Central memory CD8-positive, alpha-beta T cell (primary cell): ENCODE results near the gene CDAN1.
"Not testable (repeated sequence)": the region's sequence is repeated elsewhere in the genome, so short reads cannot be mapped to it uniquely, and the experiment has no call there.

Source experiments
- ATAC-seq: fragments of 150-1000 bp; cut with Tn5 transposase; replicated peaks from 2 replicates; pipeline ENCODE4 v1.10.0; 2022; ENCODE audit warnings: mild to moderate bottlenecking, moderate FRiP score, moderate number of reproducible peaks; ENCODE audit not compliant: poor library complexity, severe bottlenecking; ENCODE audit errors: extremely low read depth
- DNase-seq, 2 donors: peaks; one replicate each; pipeline ENCODE4 v3.0.0; 2021; ENCODE audit warnings: low spot score in 2 of 2
- H3K27ac Mint-ChIP-seq: one replicate; pipeline ENCODE4 v1.8.0; 2022; ENCODE audit warnings: low read depth, mild to moderate bottlenecking, moderate library complexity, mixed read lengths
- H3K27me3 Mint-ChIP-seq: one replicate; pipeline ENCODE4 v1.8.0; 2022; ENCODE audit warnings: mixed read lengths
- H3K36me3 Mint-ChIP-seq: one replicate; pipeline ENCODE4 v1.8.0; 2022; ENCODE audit warnings: mild to moderate bottlenecking, moderate library complexity, mixed read lengths; ENCODE audit not compliant: insufficient read depth
- H3K4me1 Mint-ChIP-seq: one replicate; pipeline ENCODE4 v1.8.0; 2022; ENCODE audit warnings: mixed read lengths
- H3K4me3 Mint-ChIP-seq: one replicate; pipeline ENCODE4 v1.8.0; 2022; ENCODE audit warnings: mild to moderate bottlenecking, moderate library complexity, mixed read lengths
- H3K9me3 Mint-ChIP-seq: one replicate; pipeline ENCODE4 v1.8.0; 2022; ENCODE audit warnings: mixed read lengths

Gene CDAN1

GRCh38 chr15:42736793-42737528 lies at the start of gene CDAN1:
Gene CDAN1, minus strand, starts transcription at chr15:42737128. Its CDS starts 26 bp downstream, at chr15:42737102.
- Mint-ChIP-seq H3K27ac (peak within 1 kb of the TSS; percentile 87), H3K27me3 (no peaks in the 10 kb centered on the region), H3K4me3 (peak within 1 kb of the TSS; percentile 77), H3K4me1 (peaks cover 17% of the 10 kb centered on the region), H3K36me3 (peaks cover 12% of the 10 kb centered on the region), H3K9me3 (no peaks in the 10 kb centered on the region)
- DNase-seq: peak; percentile 80 to 84
- ATAC-seq: peak; percentile 91

GRCh38 chr15:42785569-42785968 lies 48.6 kb upstream of the CDAN1 start:
- no peaks in the 10 kb centered on the region for H3K4me1 Mint-ChIP-seq
- no peak for ATAC-seq
- peaks cover 12% of the 10 kb centered on the region for H3K36me3 Mint-ChIP-seq
- no peak overlapping the region for H3K4me3 Mint-ChIP-seq
- no peaks in the 10 kb centered on the region for H3K9me3 Mint-ChIP-seq
- no peak overlapping the region for H3K27ac Mint-ChIP-seq
- no peaks in the 10 kb centered on the region for H3K27me3 Mint-ChIP-seq
- DNase-seq: no peak

- DNase-seq: no peak
- H3K27ac Mint-ChIP-seq: no peak overlapping the region
- H3K4me3 Mint-ChIP-seq: no peak overlapping the region
- no peak for ATAC-seq
- H3K4me1 Mint-ChIP-seq: no peaks in the 10 kb centered on the region
- no peaks in the 10 kb centered on the region for H3K27me3 Mint-ChIP-seq
- no peaks in the 10 kb centered on the region for H3K9me3 Mint-ChIP-seq
- peaks cover 9% of the 10 kb centered on the region for H3K36me3 Mint-ChIP-seq
Observed at GRCh38 chr15:42784705-42785104, 47.8 kb upstream of the CDAN1 start.

- no peak overlapping the region for H3K4me3 Mint-ChIP-seq
- H3K27me3 Mint-ChIP-seq: no peaks in the 10 kb centered on the region
- H3K4me1 Mint-ChIP-seq: no peaks in the 10 kb centered on the region
- ATAC-seq (no peak), DNase-seq (no peak)
- H3K9me3 Mint-ChIP-seq: no peaks in the 10 kb centered on the region
- H3K27ac Mint-ChIP-seq: no peak overlapping the region
- peaks cover 9% of the 10 kb centered on the region for H3K36me3 Mint-ChIP-seq
Observed at GRCh38 chr15:42782716-42783115, 45.8 kb upstream of the CDAN1 start.

GRCh38 chr15:42775416-42775815 lies 38.5 kb upstream of the CDAN1 start:
- Mint-ChIP-seq H3K27ac (no peak overlapping the region), H3K4me3 (no peak overlapping the region), H3K9me3 (no peaks in the 10 kb centered on the region), H3K4me1 (no peaks in the 10 kb centered on the region), H3K27me3 (no peaks in the 10 kb centered on the region), H3K36me3 (peaks cover 19% of the 10 kb centered on the region)
- ATAC-seq (no peak), DNase-seq (no peak)

- DNase-seq: no peak
- H3K36me3 Mint-ChIP-seq: peaks cover 20% of the 10 kb centered on the region
- H3K4me1 Mint-ChIP-seq: no peaks in the 10 kb centered on the region
Observed at GRCh38 chr15:42772901-42773300, 36.0 kb upstream of the CDAN1 start.

GRCh38 chr15:42772144-42772543 lies 35.2 kb upstream of the CDAN1 start:
- peaks cover 18% of the 10 kb centered on the region for H3K36me3 Mint-ChIP-seq
- H3K4me1 Mint-ChIP-seq: peaks cover 3% of the 10 kb centered on the region
- peaks cover 3% of the 10 kb centered on the region for H3K9me3 Mint-ChIP-seq

More at GRCh38 chr15:42772901-42773300, 36.0 kb upstream of the CDAN1 start:
- Mint-ChIP-seq H3K27me3 (no peaks in the 10 kb centered on the region), H3K27ac (no peak overlapping the region), H3K9me3 (no peaks in the 10 kb centered on the region), H3K4me3 (no peak overlapping the region)
- no peak for ATAC-seq

GRCh38 chr15:42766109-42766508 lies 29.2 kb upstream of the CDAN1 start:
- H3K27me3 Mint-ChIP-seq, DNase-seq, H3K36me3 Mint-ChIP-seq, H3K27ac Mint-ChIP-seq, ATAC-seq, H3K4me3 Mint-ChIP-seq: not testable (repeated sequence)
- Mint-ChIP-seq H3K9me3 (peaks cover 38% of the 10 kb centered on the region), H3K4me1 (peaks cover 15% of the 10 kb centered on the region)

More at GRCh38 chr15:42772144-42772543, 35.2 kb upstream of the CDAN1 start:
- DNase-seq (no peak), ATAC-seq (no peak)
- Mint-ChIP-seq H3K4me3 (no peak overlapping the region), H3K27me3 (no peaks in the 10 kb centered on the region), H3K27ac (no peak overlapping the region)

GRCh38 chr15:42764154-42764731 lies 27.3 kb upstream of the CDAN1 start:
- not testable (repeated sequence) for H3K27me3 Mint-ChIP-seq, DNase-seq, H3K27ac Mint-ChIP-seq, H3K36me3 Mint-ChIP-seq, H3K4me3 Mint-ChIP-seq, ATAC-seq
- Mint-ChIP-seq H3K9me3 (peaks cover 48% of the 10 kb centered on the region), H3K4me1 (peaks cover 15% of the 10 kb centered on the region)

GRCh38 chr15:42761813-42762212 lies 24.9 kb upstream of the CDAN1 start:
- not testable (repeated sequence) for ATAC-seq, H3K27me3 Mint-ChIP-seq, H3K4me1 Mint-ChIP-seq, H3K27ac Mint-ChIP-seq, DNase-seq, H3K36me3 Mint-ChIP-seq, H3K4me3 Mint-ChIP-seq
- H3K9me3 Mint-ChIP-seq: peaks cover 41% of the 10 kb centered on the region

- Mint-ChIP-seq H3K36me3 (peaks cover 4% of the 10 kb centered on the region), H3K9me3 (peaks cover 32% of the 10 kb centered on the region)
Observed at GRCh38 chr15:42760759-42761158, 23.8 kb upstream of the CDAN1 start.

GRCh38 chr15:42759093-42759492 lies 22.2 kb upstream of the CDAN1 start:
- DNase-seq (no peak), ATAC-seq (no peak)
- Mint-ChIP-seq H3K27ac (no peak overlapping the region), H3K4me1 (no peaks in the 10 kb centered on the region), H3K27me3 (no peaks in the 10 kb centered on the region), H3K36me3 (peaks cover 4% of the 10 kb centered on the region), H3K9me3 (peaks cover 26% of the 10 kb centered on the region), H3K4me3 (no peak overlapping the region)

More at GRCh38 chr15:42760759-42761158, 23.8 kb upstream of the CDAN1 start:
- ATAC-seq (no peak), DNase-seq (no peak)
- Mint-ChIP-seq H3K4me1 (no peaks in the 10 kb centered on the region), H3K4me3 (no peak overlapping the region), H3K27ac (no peak overlapping the region), H3K27me3 (no peaks in the 10 kb centered on the region)

GRCh38 chr15:42750306-42750705 lies 13.4 kb upstream of the CDAN1 start:
- H3K4me3 Mint-ChIP-seq: no peak overlapping the region
- peaks cover 5% of the 10 kb centered on the region for H3K4me1 Mint-ChIP-seq
- peaks cover 18% of the 10 kb centered on the region for H3K36me3 Mint-ChIP-seq
- H3K9me3 Mint-ChIP-seq: peaks cover 6% of the 10 kb centered on the region
- DNase-seq (no peak), ATAC-seq (no peak)
- no peaks in the 10 kb centered on the region for H3K27me3 Mint-ChIP-seq
- no peak overlapping the region for H3K27ac Mint-ChIP-seq
